ENCODE results near the gene SMCP.

Gene SMCP

GRCh38 chr1:152901631-152902030, 23.5 kb downstream of the SMCP start:
- H3K4me3 ChIP-seq (replicated peaks in 1 of 2; ENCODE audit: low read depth in 2 of 2, low read length in 2 of 2): no peak overlapping the region
- TF ChIP-seq CTCF (IDR thresholded peaks at IDR 0.05; ENCODE audit: low read depth, low read length): no peak
- no peak for DNase-seq (ENCODE audit: low read depth in 2 of 2)

- no peak overlapping the region for H3K4me3 ChIP-seq (replicated peaks in 1 of 2; ENCODE audit: low read depth in 2 of 2, low read length in 2 of 2)
- DNase-seq (ENCODE audit: low read depth in 2 of 2): no peak
Measured at GRCh38 chr1:152902636-152903035, 24.5 kb downstream of the SMCP start.

GRCh38 chr1:152904688-152905440, 26.7 kb downstream of the SMCP start:
- no peak for DNase-seq (ENCODE audit: low read depth in 2 of 2)
- TF ChIP-seq CTCF (IDR thresholded peaks at IDR 0.05; ENCODE audit: low read depth, low read length): no peak
- H3K4me3 ChIP-seq (replicated peaks in 1 of 2; ENCODE audit: low read depth in 2 of 2, low read length in 2 of 2): no peak overlapping the region

More at GRCh38 chr1:152902636-152903035, 24.5 kb downstream of the SMCP start:
- TF ChIP-seq CTCF (IDR thresholded peaks at IDR 0.05; ENCODE audit: low read depth, low read length): no peak

GRCh38 chr1:152906023-152906565, 28.0 kb downstream of the SMCP start:
- no peak for TF ChIP-seq CTCF (IDR thresholded peaks at IDR 0.05; ENCODE audit: low read depth, low read length)
- DNase-seq (ENCODE audit: low read depth in 2 of 2): no peak
- no peak overlapping the region for H3K4me3 ChIP-seq (replicated peaks in 1 of 2; ENCODE audit: low read depth in 2 of 2, low read length in 2 of 2)

GRCh38 chr1:152907686-152908601, 29.8 kb downstream of the SMCP start, which contains the start of gene IVL:
TSS of gene IVL (plus strand) at chr1:152908546. CDS start at chr1:152909798, 1,252 bp downstream.
- TF ChIP-seq CTCF (IDR thresholded peaks at IDR 0.05; ENCODE audit: low read depth, low read length): no peak
- DNase-seq (ENCODE audit: low read depth in 2 of 2): no peak
- H3K4me3 ChIP-seq (replicated peaks in 1 of 2; ENCODE audit: low read depth in 2 of 2, low read length in 2 of 2): no peak within 1 kb of the TSS

GRCh38 chr1:152909206-152909605, 31.1 kb downstream of the SMCP start:
- no peak overlapping the region for H3K4me3 ChIP-seq (replicated peaks in 1 of 2; ENCODE audit: low read depth in 2 of 2, low read length in 2 of 2)
- no peak for DNase-seq (ENCODE audit: low read depth in 2 of 2)
- TF ChIP-seq CTCF (IDR thresholded peaks at IDR 0.05; ENCODE audit: low read depth, low read length): no peak
